Liver (tissue), 3 donors: ENCODE data around the gene NDRG2.

Source experiments
- EGR1 ChIP-seq, 2 donors: IDR thresholded peaks; 2 replicates each; pipeline ENCODE4 v1.6.1; 2016 to 2018; ENCODE audit warnings: antibody characterized with exemption in 2 of 2, low read depth in 2 of 2
- FOXA2 ChIP-seq: IDR thresholded peaks from 2 replicates; pipeline ENCODE4 v1.6.1; 2016; ENCODE audit warnings: antibody characterized with exemption
- HNF4A ChIP-seq, 2 donors: conservative IDR thresholded peaks; 2 replicates each; pipeline ENCODE4 v1.6.1; 2016; ENCODE audit warnings: antibody characterized with exemption in 2 of 2, mild to moderate bottlenecking in 2 of 2
- NR2F2 ChIP-seq: IDR thresholded peaks from 2 replicates; pipeline ENCODE4 v1.6.1; 2016; ENCODE audit warnings: antibody characterized with exemption
- RAD21 ChIP-seq, 2 donors: IDR thresholded peaks; 2 replicates each; pipeline ENCODE4 v1.6.1; 2016; ENCODE audit warnings: antibody characterized with exemption in 2 of 2, mild to moderate bottlenecking in 2 of 2
- RXRA ChIP-seq, 2 donors: IDR thresholded peaks; 2 replicates each; pipeline ENCODE4 v1.6.1; 2017 to 2018; ENCODE audit warnings: antibody characterized with exemption in 2 of 2, mild to moderate bottlenecking in 1 of 2
- SP1 ChIP-seq: IDR thresholded peaks from 2 replicates; pipeline ENCODE4 v1.6.1; 2018; ENCODE audit warnings: antibody characterized with exemption, mild to moderate bottlenecking
- TF ChIP-seq, protein P1 (sequence below): fragments of 150-350 bp; IDR thresholded peaks from 2 replicates; pipeline ENCODE4 v1.5.1; 2017; ENCODE audit warnings: improper control_type of control experiment, low read depth, low read length; ENCODE audit not compliant: missing input control
- TF ChIP-seq, protein P2 (sequence below): IDR thresholded peaks from 2 replicates; pipeline ENCODE4 v1.6.1; 2016; ENCODE audit warnings: antibody characterized with exemption
- TF ChIP-seq, protein P3 (sequence below): IDR thresholded peaks from 2 replicates; pipeline ENCODE4 v1.6.1; 2016; ENCODE audit warnings: antibody characterized with exemption
- TF ChIP-seq, protein P4 (sequence below): IDR thresholded peaks from 2 replicates; pipeline ENCODE4 v1.6.1; 2016; ENCODE audit warnings: antibody characterized with exemption
- TF ChIP-seq, protein P5 (sequence below): IDR thresholded peaks from 2 replicates; pipeline ENCODE4 v1.6.1; 2016; ENCODE audit warnings: antibody characterized with exemption, mild to moderate bottlenecking
- donor health status: healthy.
- donor health status: healthy.

DNA sequence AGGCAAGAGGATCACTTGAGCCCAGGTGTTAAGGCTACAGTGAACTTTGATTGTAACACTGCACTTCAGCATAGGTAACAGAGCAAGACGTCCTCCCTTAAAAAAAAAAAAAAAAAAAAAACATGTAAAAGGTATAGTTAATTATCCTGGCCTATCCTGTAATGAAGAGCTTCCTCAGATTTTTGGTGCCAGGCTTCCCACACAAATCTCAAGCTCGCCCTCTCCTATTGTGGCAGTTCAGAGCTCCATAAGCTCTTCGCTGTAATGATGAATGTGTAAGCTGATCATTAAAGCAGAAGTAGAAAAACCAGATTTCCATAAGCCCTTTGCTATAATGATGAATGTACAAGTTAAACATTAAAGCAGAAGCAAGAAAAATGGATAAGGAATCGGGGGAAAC lies 27.7 kb downstream of the NDRG2 start:
- TF ChIP-seq, protein P1, sequence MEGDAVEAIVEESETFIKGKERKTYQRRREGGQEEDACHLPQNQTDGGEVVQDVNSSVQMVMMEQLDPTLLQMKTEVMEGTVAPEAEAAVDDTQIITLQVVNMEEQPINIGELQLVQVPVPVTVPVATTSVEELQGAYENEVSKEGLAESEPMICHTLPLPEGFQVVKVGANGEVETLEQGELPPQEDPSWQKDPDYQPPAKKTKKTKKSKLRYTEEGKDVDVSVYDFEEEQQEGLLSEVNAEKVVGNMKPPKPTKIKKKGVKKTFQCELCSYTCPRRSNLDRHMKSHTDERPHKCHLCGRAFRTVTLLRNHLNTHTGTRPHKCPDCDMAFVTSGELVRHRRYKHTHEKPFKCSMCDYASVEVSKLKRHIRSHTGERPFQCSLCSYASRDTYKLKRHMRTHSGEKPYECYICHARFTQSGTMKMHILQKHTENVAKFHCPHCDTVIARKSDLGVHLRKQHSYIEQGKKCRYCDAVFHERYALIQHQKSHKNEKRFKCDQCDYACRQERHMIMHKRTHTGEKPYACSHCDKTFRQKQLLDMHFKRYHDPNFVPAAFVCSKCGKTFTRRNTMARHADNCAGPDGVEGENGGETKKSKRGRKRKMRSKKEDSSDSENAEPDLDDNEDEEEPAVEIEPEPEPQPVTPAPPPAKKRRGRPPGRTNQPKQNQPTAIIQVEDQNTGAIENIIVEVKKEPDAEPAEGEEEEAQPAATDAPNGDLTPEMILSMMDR = no peak
- TF ChIP-seq, protein P2, sequence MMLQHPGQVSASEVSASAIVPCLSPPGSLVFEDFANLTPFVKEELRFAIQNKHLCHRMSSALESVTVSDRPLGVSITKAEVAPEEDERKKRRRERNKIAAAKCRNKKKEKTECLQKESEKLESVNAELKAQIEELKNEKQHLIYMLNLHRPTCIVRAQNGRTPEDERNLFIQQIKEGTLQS = no peak
- TF ChIP-seq, protein P3, sequence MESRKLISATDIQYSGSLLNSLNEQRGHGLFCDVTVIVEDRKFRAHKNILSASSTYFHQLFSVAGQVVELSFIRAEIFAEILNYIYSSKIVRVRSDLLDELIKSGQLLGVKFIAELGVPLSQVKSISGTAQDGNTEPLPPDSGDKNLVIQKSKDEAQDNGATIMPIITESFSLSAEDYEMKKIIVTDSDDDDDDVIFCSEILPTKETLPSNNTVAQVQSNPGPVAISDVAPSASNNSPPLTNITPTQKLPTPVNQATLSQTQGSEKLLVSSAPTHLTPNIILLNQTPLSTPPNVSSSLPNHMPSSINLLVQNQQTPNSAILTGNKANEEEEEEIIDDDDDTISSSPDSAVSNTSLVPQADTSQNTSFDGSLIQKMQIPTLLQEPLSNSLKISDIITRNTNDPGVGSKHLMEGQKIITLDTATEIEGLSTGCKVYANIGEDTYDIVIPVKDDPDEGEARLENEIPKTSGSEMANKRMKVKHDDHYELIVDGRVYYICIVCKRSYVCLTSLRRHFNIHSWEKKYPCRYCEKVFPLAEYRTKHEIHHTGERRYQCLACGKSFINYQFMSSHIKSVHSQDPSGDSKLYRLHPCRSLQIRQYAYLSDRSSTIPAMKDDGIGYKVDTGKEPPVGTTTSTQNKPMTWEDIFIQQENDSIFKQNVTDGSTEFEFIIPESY = no peak
- TF ChIP-seq NR2F2 (no peak), SP1 (no peak), EGR1 (IDR thresholded peaks at IDR 0.05; ENCODE audit: low read depth in 2 of 2) (no peak), RAD21 (IDR thresholded peaks at IDR 0.05) (no peak), RXRA (IDR thresholded peaks at IDR 0.05) (no peak), HNF4A (conservative IDR thresholded peaks at IDR 0.05) (no peak), FOXA2 (no peak)
- TF ChIP-seq, protein P4, sequence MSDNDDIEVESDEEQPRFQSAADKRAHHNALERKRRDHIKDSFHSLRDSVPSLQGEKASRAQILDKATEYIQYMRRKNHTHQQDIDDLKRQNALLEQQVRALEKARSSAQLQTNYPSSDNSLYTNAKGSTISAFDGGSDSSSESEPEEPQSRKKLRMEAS = no peak
- TF ChIP-seq, protein P5, sequence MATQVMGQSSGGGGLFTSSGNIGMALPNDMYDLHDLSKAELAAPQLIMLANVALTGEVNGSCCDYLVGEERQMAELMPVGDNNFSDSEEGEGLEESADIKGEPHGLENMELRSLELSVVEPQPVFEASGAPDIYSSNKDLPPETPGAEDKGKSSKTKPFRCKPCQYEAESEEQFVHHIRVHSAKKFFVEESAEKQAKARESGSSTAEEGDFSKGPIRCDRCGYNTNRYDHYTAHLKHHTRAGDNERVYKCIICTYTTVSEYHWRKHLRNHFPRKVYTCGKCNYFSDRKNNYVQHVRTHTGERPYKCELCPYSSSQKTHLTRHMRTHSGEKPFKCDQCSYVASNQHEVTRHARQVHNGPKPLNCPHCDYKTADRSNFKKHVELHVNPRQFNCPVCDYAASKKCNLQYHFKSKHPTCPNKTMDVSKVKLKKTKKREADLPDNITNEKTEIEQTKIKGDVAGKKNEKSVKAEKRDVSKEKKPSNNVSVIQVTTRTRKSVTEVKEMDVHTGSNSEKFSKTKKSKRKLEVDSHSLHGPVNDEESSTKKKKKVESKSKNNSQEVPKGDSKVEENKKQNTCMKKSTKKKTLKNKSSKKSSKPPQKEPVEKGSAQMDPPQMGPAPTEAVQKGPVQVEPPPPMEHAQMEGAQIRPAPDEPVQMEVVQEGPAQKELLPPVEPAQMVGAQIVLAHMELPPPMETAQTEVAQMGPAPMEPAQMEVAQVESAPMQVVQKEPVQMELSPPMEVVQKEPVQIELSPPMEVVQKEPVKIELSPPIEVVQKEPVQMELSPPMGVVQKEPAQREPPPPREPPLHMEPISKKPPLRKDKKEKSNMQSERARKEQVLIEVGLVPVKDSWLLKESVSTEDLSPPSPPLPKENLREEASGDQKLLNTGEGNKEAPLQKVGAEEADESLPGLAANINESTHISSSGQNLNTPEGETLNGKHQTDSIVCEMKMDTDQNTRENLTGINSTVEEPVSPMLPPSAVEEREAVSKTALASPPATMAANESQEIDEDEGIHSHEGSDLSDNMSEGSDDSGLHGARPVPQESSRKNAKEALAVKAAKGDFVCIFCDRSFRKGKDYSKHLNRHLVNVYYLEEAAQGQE = no peak
